COR-L47 (cell line): ENCODE measurements around the gene BGLAP.

ENCODE experiments used
- DNase-seq: peaks from one replicate; lab custom pipeline; 2025; lab: John Stamatoyannopoulos, UW

The BGLAP gene

GRCh38 chr1:156257711-156258110 is 15.7 kb downstream of the BGLAP start:
- DNase-seq = no peak

DNA sequence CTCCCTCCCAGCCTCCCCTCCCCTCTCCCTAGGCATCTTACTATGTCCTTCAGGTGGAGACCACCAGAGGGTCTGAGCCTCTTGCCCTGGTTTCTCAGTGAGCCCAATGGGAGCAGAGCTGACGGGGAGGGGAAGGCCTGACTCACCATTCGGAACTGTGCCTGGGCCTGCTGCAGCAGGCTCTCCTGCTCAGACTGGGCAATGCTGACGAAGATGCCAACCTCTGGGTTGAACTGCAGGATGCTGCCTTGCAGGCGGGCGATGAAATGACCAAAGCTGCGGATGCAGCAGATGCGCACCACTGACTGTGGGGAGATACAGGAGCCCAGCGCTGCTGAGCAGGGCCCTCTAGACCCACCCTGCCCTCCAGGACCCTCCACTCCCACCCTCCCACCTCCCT is 16.9 kb downstream of the BGLAP start:
- DNase-seq = no peak

- DNase-seq = no peak
Observed at GRCh38 chr1:156259805-156260204, 17.8 kb downstream of the BGLAP start.

GRCh38 chr1:156260896-156261295 is 18.9 kb downstream of the BGLAP start:
- no peak for DNase-seq

DNA sequence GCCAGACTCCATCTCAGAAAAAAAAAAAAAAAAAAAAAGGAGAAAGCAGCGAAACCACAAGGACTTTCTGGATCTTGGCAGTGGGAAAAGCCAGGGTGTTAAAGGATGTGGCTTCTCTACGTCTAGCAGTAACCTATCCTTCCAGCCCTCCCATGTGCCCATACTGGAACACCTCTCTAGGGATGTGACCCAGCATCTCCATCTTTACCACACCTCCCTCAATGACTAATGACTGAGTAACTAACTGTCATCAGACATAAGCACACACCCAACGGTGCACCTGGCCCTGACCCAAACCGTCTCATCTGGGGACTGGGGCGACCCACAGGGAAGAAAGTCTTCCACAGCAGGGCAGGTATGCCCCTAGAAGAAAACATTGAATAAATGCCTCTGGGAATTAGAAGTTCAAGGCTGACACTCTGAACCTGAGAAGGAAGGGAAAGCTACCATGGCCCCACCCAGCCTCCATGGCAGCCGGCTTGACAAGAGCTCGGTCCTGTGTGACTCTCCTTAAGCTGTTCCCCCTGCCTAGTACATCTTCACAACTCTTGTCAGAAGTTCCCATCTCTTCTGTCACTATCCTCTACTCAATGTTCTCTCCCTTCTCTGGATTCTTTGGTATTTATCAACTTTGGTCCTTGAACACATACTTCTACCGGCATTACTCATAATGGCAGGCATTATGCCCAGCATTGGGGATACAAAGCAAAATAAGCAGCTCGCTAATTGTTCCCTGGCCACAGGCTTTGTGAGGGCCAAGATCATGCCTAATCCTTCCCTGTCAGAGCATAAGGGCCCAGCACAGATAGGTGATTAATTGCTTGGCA is 20.7 kb downstream of the BGLAP start:
- no peak for DNase-seq

DNA sequence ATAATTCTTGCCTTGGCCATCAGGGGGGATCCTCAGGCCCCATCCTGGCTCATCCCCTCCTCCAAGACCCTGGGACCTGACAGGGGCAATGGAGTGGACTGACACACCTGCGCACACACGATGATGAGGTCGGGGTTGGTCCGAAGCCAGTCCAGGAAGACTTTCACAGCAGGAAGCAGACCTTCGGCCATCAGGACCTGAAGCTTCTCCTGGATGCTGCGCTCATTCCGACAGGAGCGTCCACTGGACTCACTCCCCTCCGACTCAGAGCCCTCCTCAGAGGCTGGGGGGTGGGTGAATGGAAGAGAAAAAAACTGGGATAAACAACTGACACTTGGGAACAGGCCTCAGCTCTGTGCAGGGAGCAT is 21.3 kb downstream of the BGLAP start:
- no peak for DNase-seq

DNA sequence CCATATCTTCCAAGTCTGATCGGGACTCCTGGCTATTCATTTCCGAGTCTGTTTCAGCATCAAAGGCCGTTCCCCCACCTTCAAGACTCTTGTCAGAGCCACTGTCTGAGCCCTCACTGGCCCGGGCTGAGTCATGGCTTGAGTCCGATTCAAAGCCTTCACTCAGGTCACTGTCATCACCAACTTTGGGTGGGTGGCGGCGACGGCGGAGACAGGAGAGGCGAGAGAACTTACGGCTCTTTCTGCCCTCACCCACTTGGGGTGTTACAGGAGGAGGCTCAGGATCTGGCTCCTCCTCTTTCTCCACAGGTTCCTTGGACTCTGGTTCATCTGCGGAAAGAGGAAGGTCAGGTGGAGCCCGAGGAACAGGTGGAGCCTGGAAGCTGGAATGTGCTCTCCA is 24.1 kb downstream of the BGLAP start:
- no peak for DNase-seq

DNA sequence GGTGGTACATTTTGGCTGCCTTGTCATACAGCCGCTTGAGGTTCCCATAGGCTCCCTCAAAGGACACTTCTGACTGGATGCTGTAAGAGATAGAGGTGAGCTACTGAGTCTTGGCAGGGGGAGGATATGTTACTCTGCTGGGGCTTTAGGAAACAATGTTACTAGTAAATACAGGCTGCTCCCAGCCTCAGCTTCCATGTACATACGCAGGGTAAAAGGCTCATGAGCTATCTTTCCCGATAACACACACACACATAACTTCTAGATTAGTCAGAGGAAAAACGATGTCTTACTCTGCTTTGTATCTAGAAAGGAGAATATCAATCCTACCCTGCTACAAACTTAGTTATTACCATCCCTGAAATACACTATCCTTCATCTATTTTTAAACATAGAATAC is 26.4 kb downstream of the BGLAP start:
- DNase-seq = no peak

DNA sequence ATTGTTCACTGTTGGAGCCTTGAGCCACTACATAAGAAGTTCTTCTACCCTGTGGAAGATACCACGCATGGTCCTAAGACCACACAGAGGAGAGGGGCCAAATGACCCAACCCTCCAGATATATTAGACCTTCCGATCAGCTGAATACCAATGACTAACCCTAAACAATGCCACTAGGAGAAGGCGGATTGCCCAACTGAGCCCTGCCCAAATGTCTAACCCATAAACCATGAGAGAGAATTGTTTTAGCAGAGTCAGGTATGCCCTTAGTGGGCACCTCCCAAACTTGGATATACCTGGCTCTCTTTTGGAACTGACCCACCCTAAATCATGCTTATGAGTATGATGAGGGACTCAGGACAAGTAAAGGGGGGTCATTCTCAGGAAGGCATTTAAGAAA is 28.3 kb downstream of the BGLAP start:
- DNase-seq = no peak

GRCh38 chr1:156276532-156276931 is 34.5 kb downstream of the BGLAP start:
- no peak for DNase-seq

GRCh38 chr1:156276966-156277381 is 35.0 kb downstream of the BGLAP start:
- no peak for DNase-seq

- DNase-seq = no peak
Observed at GRCh38 chr1:156279837-156280236, 37.9 kb downstream of the BGLAP start.

- no peak for DNase-seq
Observed at GRCh38 chr1:156281281-156281680, 39.3 kb downstream of the BGLAP start.

GRCh38 chr1:156281693-156282478 is 39.9 kb downstream of the BGLAP start:
- DNase-seq = peak; percentile 21

- peak; percentile 97 for DNase-seq
Observed at GRCh38 chr1:156282479-156283222, 40.7 kb downstream of the BGLAP start, which contains the start of gene SMG5. Gene SMG5 (minus strand): TSS chr1:156282825. CDS start chr1:156282680, 145 bp downstream.

DNA sequence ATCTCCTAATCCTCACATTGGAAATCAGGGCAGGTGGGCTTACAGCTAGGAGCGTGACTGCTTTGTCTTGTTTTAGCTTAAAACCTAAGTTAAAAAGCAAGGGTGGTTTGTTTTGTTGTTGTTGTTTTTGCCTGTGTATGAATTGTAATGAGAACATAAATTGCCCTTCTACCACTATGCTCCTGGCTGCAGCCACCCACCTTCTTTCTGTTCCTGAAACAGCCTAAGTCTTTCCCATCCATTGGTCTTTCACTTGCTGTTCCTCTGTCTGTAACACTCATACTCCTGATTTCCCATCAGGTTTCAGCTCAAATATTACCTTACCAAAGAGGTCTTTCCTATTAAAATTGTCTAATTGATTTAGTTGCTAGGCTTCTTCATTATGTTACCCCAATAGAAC is 41.5 kb downstream of the BGLAP start:
- DNase-seq = no peak

- DNase-seq = no peak
Observed at GRCh38 chr1:156284112-156284511, 42.1 kb downstream of the BGLAP start, which contains the start of gene TMEM79. Gene TMEM79 (plus strand): TSS chr1:156284325. CDS start chr1:156285227, 902 bp downstream.

DNA sequence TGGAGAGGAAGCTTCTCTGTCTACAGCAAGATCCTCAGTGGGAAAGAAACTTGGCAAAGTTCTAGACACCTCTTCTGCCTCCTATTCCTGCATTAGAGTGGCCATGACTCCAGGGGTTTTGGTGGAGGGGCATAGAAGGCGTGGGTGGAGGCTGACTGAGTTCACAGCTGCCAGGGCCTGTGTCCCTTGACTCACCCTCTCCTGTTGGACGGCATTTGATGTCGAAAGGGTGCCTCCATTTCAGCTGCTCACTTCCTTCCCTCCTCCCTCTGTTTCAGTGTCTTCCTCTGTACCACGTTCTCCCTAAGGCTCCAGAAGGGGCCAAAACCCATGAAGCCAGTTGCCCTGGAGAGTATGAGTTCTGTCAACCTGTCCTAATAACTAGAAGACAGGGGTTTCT is 42.8 kb downstream of the BGLAP start:
- no peak for DNase-seq

DNA sequence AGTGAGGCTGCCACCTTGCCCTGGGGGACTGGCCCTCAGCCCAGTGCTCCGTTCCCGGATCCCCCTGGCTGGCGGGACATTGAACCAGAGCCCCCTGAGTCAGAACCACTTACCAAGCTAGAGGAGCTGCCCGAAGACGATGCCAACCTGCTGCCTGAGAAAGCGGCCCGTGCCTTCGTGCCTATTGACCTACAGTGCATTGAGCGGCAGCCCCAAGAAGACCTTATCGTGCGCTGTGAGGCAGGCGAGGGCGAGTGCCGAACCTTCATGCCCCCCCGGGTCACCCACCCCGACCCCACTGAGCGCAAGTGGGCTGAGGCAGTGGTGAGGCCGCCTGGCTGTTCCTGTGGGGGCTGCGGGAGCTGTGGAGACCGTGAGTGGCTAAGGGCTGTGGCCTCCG is 43.5 kb downstream of the BGLAP start:
- DNase-seq = no peak

- DNase-seq = no peak
Observed at GRCh38 chr1:156286061-156286460, 44.1 kb downstream of the BGLAP start.

DNA sequence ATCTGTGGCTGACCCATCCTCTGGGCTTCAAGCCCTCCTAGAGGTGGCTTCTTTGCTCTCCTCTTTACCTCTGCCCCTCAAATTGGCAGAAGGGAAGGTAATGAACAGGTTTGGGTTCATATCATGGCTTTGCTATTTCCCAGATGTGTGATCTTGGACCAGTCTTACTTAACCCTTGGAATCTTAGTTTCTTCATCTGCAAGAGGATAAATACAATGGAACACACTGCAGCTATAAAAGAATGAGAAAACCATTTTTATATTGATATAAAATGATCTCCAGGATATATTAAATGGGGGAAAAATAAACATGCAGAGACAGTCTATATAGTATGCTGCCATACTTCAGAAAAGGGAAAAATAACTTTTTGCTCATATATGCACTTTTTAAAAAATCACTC is 47.9 kb downstream of the BGLAP start:
- DNase-seq = no peak
